Subcutaneous abdominal adipose tissue (tissue), 5 donors: ENCODE measurements around the gene ITGB1.

ENCODE experiments used
- H3K27ac ChIP-seq: one replicate; pipeline ENCODE4 v1.7.0; 2013; ENCODE audit warnings: low read depth, mild to moderate bottlenecking, inconsistent platforms, low read length, moderate library complexity
- H3K27me3 ChIP-seq, 5 donors: one replicate each; pipeline ENCODE4 v1.7.0; 2013; ENCODE audit warnings: low read length in 5 of 5, inconsistent platforms in 1 of 5; ENCODE audit not compliant: control insufficient read depth in 5 of 5, insufficient read depth in 4 of 5
- H3K36me3 ChIP-seq, 5 donors: one replicate each; pipeline ENCODE4 v1.7.0; 2013; ENCODE audit warnings: low read length in 5 of 5; ENCODE audit not compliant: control insufficient read depth in 5 of 5, insufficient read depth in 5 of 5
- H3K4me1 ChIP-seq, 5 donors: one replicate each; pipeline ENCODE4 v1.7.0; 2013; ENCODE audit warnings: low read length in 5 of 5, mild to moderate bottlenecking in 3 of 5, moderate library complexity in 1 of 5; ENCODE audit not compliant: control insufficient read depth in 5 of 5, insufficient read depth in 5 of 5
- H3K4me3 ChIP-seq, 5 donors: one replicate each; pipeline ENCODE4 v1.7.0; 2013; ENCODE audit warnings: low read length in 5 of 5, low read depth in 1 of 5
- H3K9ac ChIP-seq, 5 donors: one replicate each; pipeline ENCODE4 v1.7.0; 2013; ENCODE audit warnings: low read length in 5 of 5, mild to moderate bottlenecking in 4 of 5, moderate library complexity in 3 of 5
- H3K9me3 ChIP-seq, 5 donors: one replicate each; pipeline ENCODE4 v1.7.0; 2013; ENCODE audit warnings: low read length in 5 of 5; ENCODE audit not compliant: control insufficient read depth in 5 of 5
- donor health status: healthy.
- donor health status: healthy.
- donor health status: healthy.
- donor health status: healthy.
- donor health status: healthy.

Gene ITGB1

GRCh38 chr10:32956365-32957197 lies 1.4 kb downstream of the ITGB1 start:
- H3K4me3 ChIP-seq, result peak overlapping the region; percentile 72 to 95 (median 89)
- H3K9ac ChIP-seq, result peak overlapping the region; percentile 56 to 99 (median 95)
- H3K27me3 ChIP-seq, result no peaks in the 10 kb centered on the region
- H3K4me1 ChIP-seq, result peaks cover 0 to 70% (median 64%) of the 10 kb centered on the region in 5 donors
- H3K9me3 ChIP-seq, result no peaks in the 10 kb centered on the region
- H3K27ac ChIP-seq, result peak overlapping the region; percentile 98
- no peaks in the 10 kb centered on the region for H3K36me3 ChIP-seq

- no peaks in the 10 kb centered on the region for H3K36me3 ChIP-seq
- H3K9ac ChIP-seq, result peak overlapping the region in 4 of 5 donors; percentile 89 to 99 (median 97)
- H3K4me3 ChIP-seq, result peak overlapping the region; percentile 72 to 95 (median 89)
- H3K27ac ChIP-seq, result peak overlapping the region; percentile 98
- H3K9me3 ChIP-seq, result no peaks in the 10 kb centered on the region
- H3K27me3 ChIP-seq, result no peaks in the 10 kb centered on the region
- peaks cover 0 to 72% (median 68%) of the 10 kb centered on the region in 5 donors for H3K4me1 ChIP-seq
Observed at GRCh38 chr10:32955790-32956189, 2.2 kb downstream of the ITGB1 start.

- Histone ChIP-seq H3K27ac (peak overlapping the region; percentile 98), H3K9me3 (no peaks in the 10 kb centered on the region), H3K4me1 (peaks cover 0 to 75% (median 72%) of the 10 kb centered on the region in 5 donors), H3K36me3 (no peaks in the 10 kb centered on the region), H3K4me3 (peak overlapping the region; percentile 72 to 95 (median 89)), H3K9ac (peak overlapping the region in 4 of 5 donors; percentile 66 to 99 (median 83)), H3K27me3 (no peaks in the 10 kb centered on the region)
Observed at GRCh38 chr10:32955299-32955772, 2.7 kb downstream of the ITGB1 start.

- Histone ChIP-seq H3K4me1 (peaks cover 0 to 70% (median 69%) of the 10 kb centered on the region in 5 donors), H3K9ac (peak overlapping the region in 4 of 5 donors; percentile 66 to 99 (median 83)), H3K9me3 (no peaks in the 10 kb centered on the region), H3K27me3 (no peaks in the 10 kb centered on the region), H3K27ac (peak overlapping the region; percentile 98), H3K4me3 (peak overlapping the region; percentile 72 to 95 (median 89)), H3K36me3 (no peaks in the 10 kb centered on the region)
Observed at GRCh38 chr10:32954545-32955298, 3.3 kb downstream of the ITGB1 start.

- Histone ChIP-seq H3K4me1 (peaks cover 0 to 66% (median 65%) of the 10 kb centered on the region in 5 donors), H3K9me3 (no peaks in the 10 kb centered on the region), H3K9ac (peak overlapping the region in 2 of 5 donors; percentile 26 to 99), H3K4me3 (peak overlapping the region in 3 of 5 donors; percentile 6 to 32 (median 15)), H3K36me3 (no peaks in the 10 kb centered on the region), H3K27ac (peak overlapping the region; percentile 98), H3K27me3 (no peaks in the 10 kb centered on the region)
Observed at GRCh38 chr10:32954080-32954479, 4.0 kb downstream of the ITGB1 start.

- Histone ChIP-seq H3K9ac (peak overlapping the region in 3 of 5 donors; percentile 12 to 99 (median 26)), H3K27me3 (no peaks in the 10 kb centered on the region), H3K4me3 (peak overlapping the region in 3 of 5 donors; percentile 1 to 32 (median 6)), H3K36me3 (no peaks in the 10 kb centered on the region), H3K9me3 (no peaks in the 10 kb centered on the region), H3K27ac (peak overlapping the region; percentile 98), H3K4me1 (peaks cover 0 to 70% (median 66%) of the 10 kb centered on the region in 5 donors)
Observed at GRCh38 chr10:32953277-32953927, 4.6 kb downstream of the ITGB1 start.

GRCh38 chr10:32952541-32953276 lies 5.3 kb downstream of the ITGB1 start:
- H3K27me3 ChIP-seq, result no peaks in the 10 kb centered on the region
- no peaks in the 10 kb centered on the region for H3K9me3 ChIP-seq
- H3K4me3 ChIP-seq, result no peak overlapping the region
- peak overlapping the region in 2 of 5 donors; percentile 12 to 43 for H3K9ac ChIP-seq
- H3K36me3 ChIP-seq, result no peaks in the 10 kb centered on the region
- peaks cover 0 to 71% (median 69%) of the 10 kb centered on the region in 5 donors for H3K4me1 ChIP-seq
- peak overlapping the region; percentile 98 for H3K27ac ChIP-seq

GRCh38 chr10:32952094-32952493 lies 5.9 kb downstream of the ITGB1 start:
- peak overlapping the region; percentile 98 for H3K27ac ChIP-seq
- no peaks in the 10 kb centered on the region for H3K36me3 ChIP-seq
- no peak overlapping the region for H3K4me3 ChIP-seq
- H3K4me1 ChIP-seq, result peaks cover 0 to 70% (median 68%) of the 10 kb centered on the region in 5 donors
- H3K9me3 ChIP-seq, result no peaks in the 10 kb centered on the region
- no peaks in the 10 kb centered on the region for H3K27me3 ChIP-seq
- peak overlapping the region in 1 of 5 donors; percentile 10 for H3K9ac ChIP-seq

GRCh38 chr10:32951111-32951510 lies 6.9 kb downstream of the ITGB1 start:
- peak overlapping the region; percentile 98 for H3K27ac ChIP-seq
- H3K9ac ChIP-seq, result peak overlapping the region in 1 of 5 donors; percentile 56
- H3K27me3 ChIP-seq, result no peaks in the 10 kb centered on the region
- H3K4me1 ChIP-seq, result peaks cover 0 to 63% (median 60%) of the 10 kb centered on the region in 5 donors
- no peak overlapping the region for H3K4me3 ChIP-seq
- no peaks in the 10 kb centered on the region for H3K36me3 ChIP-seq
- no peaks in the 10 kb centered on the region for H3K9me3 ChIP-seq
